NK-92 (cell line): ENCODE measurements around the gene PDE3B.

Experiments used
- DNase-seq: peaks from one replicate; lab custom pipeline; 2025; ENCODE audit not compliant: unreplicated experiment; lab: John Stamatoyannopoulos, UW

PDE3B gene

DNA sequence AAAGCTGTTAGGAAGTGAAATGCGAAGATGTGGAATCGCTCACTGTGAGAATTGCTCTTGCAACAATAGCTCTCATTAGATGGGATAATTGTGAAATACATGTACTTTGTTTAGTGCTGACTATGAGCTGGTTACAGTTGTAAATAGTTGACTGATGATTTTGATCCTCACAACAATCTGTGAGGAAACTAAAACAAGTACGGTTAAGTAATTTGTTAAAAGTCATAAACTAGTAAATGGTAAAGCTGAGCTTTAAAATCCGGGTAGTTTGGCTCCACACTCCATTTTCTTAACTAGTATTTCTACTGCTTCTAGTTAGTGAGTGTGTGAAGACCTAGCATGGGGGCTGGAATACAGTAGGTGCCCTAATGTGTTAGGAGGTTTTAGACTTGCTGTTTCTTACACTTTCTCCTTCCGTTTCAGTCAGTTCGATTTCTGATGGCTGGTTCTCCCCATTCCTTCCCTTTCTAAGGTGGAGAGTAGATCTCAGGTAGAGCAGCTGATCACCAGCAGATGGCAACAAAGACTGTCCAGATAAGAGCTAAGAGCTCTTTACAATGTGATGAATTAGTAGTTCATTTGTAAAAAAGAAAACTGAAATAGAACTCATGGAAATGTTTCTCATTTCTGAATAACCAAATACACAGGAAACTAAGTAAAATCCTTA lies 264.7 kb downstream of the PDE3B start:
- no peak for DNase-seq

DNA sequence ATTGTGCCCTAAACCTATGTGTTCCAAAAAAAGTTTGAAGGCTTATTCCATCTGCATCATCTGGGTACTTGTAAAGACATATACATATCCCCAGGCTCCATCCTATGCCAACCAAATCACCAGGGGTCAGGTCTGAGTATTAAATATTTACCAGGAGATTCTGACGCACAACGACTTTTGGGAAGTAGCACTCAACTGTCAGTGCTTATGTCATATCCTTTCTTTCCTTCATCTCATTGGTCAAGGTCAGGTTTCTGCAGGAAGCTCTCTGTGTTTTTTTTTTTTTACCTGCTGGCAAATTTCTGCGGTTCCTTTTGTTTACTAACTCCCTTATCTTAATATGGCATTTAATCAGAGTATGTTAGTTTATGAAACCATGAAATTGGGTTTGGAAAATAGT lies 270.9 kb downstream of the PDE3B start:
- DNase-seq = no peak

DNA sequence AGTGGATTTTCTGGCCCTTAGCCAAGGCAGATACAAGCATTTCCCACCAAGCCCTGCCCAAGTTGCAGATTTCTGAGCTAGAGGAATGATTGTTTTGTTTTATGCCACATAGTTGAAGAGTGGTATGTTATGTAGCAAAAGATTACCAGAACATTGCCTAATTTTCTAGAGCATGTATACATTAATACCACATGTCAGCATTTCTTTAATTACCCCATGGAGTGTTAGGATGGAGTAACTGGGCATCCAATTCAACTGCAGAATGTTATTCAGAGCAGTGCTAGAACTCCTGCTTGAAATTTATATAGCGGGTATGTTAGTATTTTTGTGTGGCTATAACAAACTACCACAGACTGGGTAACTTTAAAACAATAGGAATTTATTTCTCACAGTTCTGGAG lies 272.8 kb downstream of the PDE3B start:
- DNase-seq = no peak
